HepG2 (cell line): ENCODE data around the gene KCNIP4. TPM values are rescaled to one million over a fixed set of nuclear protein-coding genes. Genes with fewer than 3 reads are reported as not detected.
"Not testable (repeated sequence)": the region's sequence is repeated elsewhere in the genome, so short reads cannot be mapped to it uniquely, and the experiment has no call there.

Experiments used
- ATAC-seq: fragments of 200-7000 bp; cut with Tn5 transposase; 3 replicates; pipeline ENCODE4 v1.9.1; 2020; ENCODE audit warnings: mild to moderate bottlenecking, moderate library complexity
- BruUV-seq: library from RNA; stranded (reverse); fragments of 400-500 nt; replicated peaks from 2 replicates; lab custom pipeline; 2021; lab: Mats Ljungman, UMichigan
- CTCF ChIA-PET: fragments of 300-600 bp; formaldehyde crosslinking; extraction: SDS; loops from one replicate; lab custom pipeline; 2021; ENCODE audit warnings: low total read pairs, inconsistent platforms, low intra/inter-chr PET ratio; lab: Yijun Ruan, JAX
- POLR2A ChIA-PET: fragments of 350-600 bp; sonication (Branson Sonifier 250); formaldehyde crosslinking; loops from one replicate; lab custom pipeline; 2020; ENCODE audit warnings: antibody characterized with exemption, inconsistent platforms; lab: Yijun Ruan, JAX
- DNase-seq: peaks from one replicate; pipeline ENCODE4 v3.0.0-alpha.2; 2015; ENCODE audit warnings: low spot score
- FAIRE-seq: peaks from 3 replicates; lab custom pipeline; 2011; peaks lifted over from hg19 to GRCh38; lab: Jason Lieb, UNC
- H2AFZ ChIP-seq: one replicate; pipeline ENCODE4 v1.6.1; 2011; ENCODE audit warnings: low read length, inconsistent platforms
- H3K27ac ChIP-seq: fragments of 300-600 bp; 3 replicates; pipeline ENCODE4 v1.8.0; 2011; ENCODE audit warnings: mixed run types, mild to moderate bottlenecking, mixed read lengths, low read length, inconsistent platforms; ENCODE audit not compliant: insufficient read depth; ENCODE audit errors: extremely low read length
- H3K27me3 ChIP-seq, 2 experiments: fragments of 200-600 bp in 1 of 2; 2 replicates in 1 of 2; 3 replicates in 1 of 2; pipeline versions ENCODE4 v1.6.0 to v1.8.0; 2011; ENCODE audit warnings: low read length in 2 of 2, mild to moderate bottlenecking in 2 of 2, moderate library complexity in 2 of 2, inconsistent platforms in 1 of 2; ENCODE audit not compliant: insufficient read depth in 2 of 2, control insufficient read depth in 1 of 2
- H3K36me3 ChIP-seq, 2 experiments: fragments of 200-600 bp in 1 of 2; replicated peaks in 1 of 2; 2 replicates in 1 of 2; 3 replicates in 1 of 2; pipeline versions ENCODE4 v1.5.1 to v1.8.0; 2011; ENCODE audit warnings: low read length in 2 of 2, inconsistent platforms in 1 of 2; ENCODE audit not compliant: insufficient read depth in 2 of 2, control insufficient read depth in 1 of 2
- H3K4me1 ChIP-seq: 2 replicates; pipeline ENCODE4 v1.5.1; 2012; ENCODE audit warnings: low read length, inconsistent platforms; ENCODE audit not compliant: insufficient read depth
- H3K4me2 ChIP-seq: 2 replicates; pipeline ENCODE4 v1.6.0; 2011; ENCODE audit warnings: low read depth, low read length, inconsistent platforms
- H3K4me3 ChIP-seq, 3 experiments: fragments of 200-600 bp in 1 of 3; sonication (generic), shearing (Covaris generic) in 1 of 3; replicated peaks in 1 of 3; 2 replicates each; pipeline ENCODE4 v1.5.1; 2011 to 2016; ENCODE audit warnings: low read length in 3 of 3, inconsistent platforms in 2 of 3, low read depth in 2 of 3, mild to moderate bottlenecking in 2 of 3, control low read depth in 1 of 3, mixed read lengths in 1 of 3; ENCODE audit not compliant: insufficient read depth in 1 of 3
- H3K79me2 ChIP-seq: one replicate; pipeline ENCODE4 v1.6.1; 2011; ENCODE audit warnings: low read length, inconsistent platforms; ENCODE audit not compliant: insufficient read depth
- H3K9ac ChIP-seq: 2 replicates; pipeline ENCODE4 v1.6.0; 2011; ENCODE audit warnings: mild to moderate bottlenecking, low read depth, low read length, inconsistent platforms; ENCODE audit not compliant: insufficient read depth
- H3K9me3 ChIP-seq: 2 replicates; pipeline ENCODE4 v1.5.1; 2012; ENCODE audit warnings: mild to moderate bottlenecking, low read length
- H4K20me1 ChIP-seq: 2 replicates; pipeline ENCODE4 v1.6.0; 2011; ENCODE audit warnings: inconsistent platforms, mild to moderate bottlenecking, low read length, moderate library complexity; ENCODE audit not compliant: insufficient read depth
- AFF4 ChIP-seq: sonication (generic); formaldehyde crosslinking; IDR thresholded peaks from 2 replicates; pipeline ENCODE4 v1.4.0; 2020; ENCODE audit warnings: missing genetic modification reagents
- CCDC6 ChIP-seq: sonication (generic); formaldehyde crosslinking; IDR thresholded peaks from 2 replicates; pipeline ENCODE4 v1.8.1; 2022; ENCODE audit warnings: mild to moderate bottlenecking, missing genetic modification reagents, moderate library complexity
- PHF8 ChIP-seq: sonication (generic); formaldehyde crosslinking; IDR thresholded peaks from 2 replicates; pipeline ENCODE4 v1.5.0; 2020; ENCODE audit warnings: missing genetic modification reagents
- ZNF230 ChIP-seq: sonication (generic); formaldehyde crosslinking; IDR thresholded peaks from 2 replicates; pipeline ENCODE4 v1.4.0; 2020; ENCODE audit warnings: mild to moderate bottlenecking, missing genetic modification reagents
- ZNF781 ChIP-seq: sonication (generic); formaldehyde crosslinking; IDR thresholded peaks from 2 replicates; pipeline ENCODE4 v1.5.1; 2020; ENCODE audit warnings: borderline replicate concordance, mild to moderate bottlenecking, missing genetic modification reagents; ENCODE audit errors: not compliant biosample characterization
- WGBS: methylation state at CpG from one replicate; pipeline ENCODE4 v1.1.6; 2017; ENCODE audit warnings: low lambda C conversion rate; 5-methylcytosine and 5-hydroxymethylcytosine counted together
- in situ Hi-C: cut with HindIII; loops from 2 replicates; pipeline ENCODE4 v1.10.0; 2017; ENCODE audit warnings: low pct_unique_long_range_greater_than_20kb; ENCODE audit not compliant: extremely low pct_ligation_motif_present
- intact Hi-C: fragments of 100-400 bp; cut with micrococcal nuclease; formaldehyde crosslinking; loops from one replicate; pipeline ENCODE4 v1.10.0; 2022; ENCODE audit not compliant: unreplicated experiment
- polyA plus RNA-seq, 8 experiments: library from polyadenylated mRNA; depleted of rRNA in 3 of 8; stranded (reverse) in 7 of 8; unstranded in 1 of 8; fragments of >200 nt; fragmentation: Illumina TruSeq in 4 of 8; extraction: Trizol in 4 of 8; gene quantifications; 2 replicates each; pipeline versions ENCODE4 v1.2.1 to v1.2.3, GENCODE V29; 2011 to 2016; ENCODE audit warnings: low read depth in 4 of 8, missing spikeins in 1 of 8, mixed read lengths in 1 of 8; ENCODE audit not compliant: insufficient read depth in 1 of 8
- total RNA-seq, 5 experiments: library from RNA; depleted of rRNA; stranded (reverse); fragments of >200 nt; fragmentation: Illumina TruSeq; extraction: Trizol; gene quantifications; 2 replicates each; pipeline ENCODE4 v1.2.3, GENCODE V29; 2016; ENCODE audit warnings: low read depth in 1 of 5

KCNIP4 gene
- total and polyA plus RNA-seq, 2 of the 13 experiments (the other 11 are each of a cell fraction or from before 2014, with no cell fraction given): 0.09 TPM; not detected in 1

GRCh38 chr4:20752641-20753040, 1195.9 kb downstream of the KCNIP4 start:
- TF ChIP-seq CCDC6 (CRISPR knock-in tag): no peak
- no peak for TF ChIP-seq PHF8
- no peak for TF ChIP-seq ZNF781 (CRISPR knock-in tag)
- TF ChIP-seq AFF4 (CRISPR knock-in tag): no peak
- TF ChIP-seq ZNF230 (CRISPR knock-in tag): no peak
- TF ChIP-seq, all 625 proteins: peak for 0
- H3K36me3 ChIP-seq: peaks cover 0 to 1% of the 10 kb centered on the region in 2 experiments; a peak in 1 of 5 replicates
- no peaks in the 10 kb centered on the region for H3K27me3 ChIP-seq
- WGBS: 98% methylated on average over 3 of the region's 3 CpGs
- ATAC-seq (no peak), FAIRE-seq (no peak), DNase-seq (no peak)
- ChIA-PET POLR2A (no interaction called here), CTCF (no interaction called here)
- in situ Hi-C loops (loop anchor here (25.0 kb wide), 1 partner anchor 1010 kb away; no protein-coding TSS in a partner anchor), intact Hi-C loops (no loop called here)
- H3K4me2 ChIP-seq: no peak overlapping the region
- BruUV-seq: no TSS peak
- no peaks in the 10 kb centered on the region for H3K9me3 ChIP-seq
- no peaks in the 10 kb centered on the region for H3K79me2 ChIP-seq
- no peaks in the 10 kb centered on the region for H4K20me1 ChIP-seq
- H2AFZ ChIP-seq: no peak overlapping the region
- H3K27ac ChIP-seq: no peak overlapping the region
- H3K4me3 ChIP-seq: no peak overlapping the region
- no peak overlapping the region for H3K9ac ChIP-seq
- no peaks in the 10 kb centered on the region for H3K4me1 ChIP-seq

- CTCF ChIA-PET, H3K79me2 ChIP-seq, H3K27ac ChIP-seq, FAIRE-seq, POLR2A ChIA-PET, H3K4me3 ChIP-seq, ATAC-seq, H3K9me3 ChIP-seq, H3K27me3 ChIP-seq, H2AFZ ChIP-seq, DNase-seq, H3K4me1 ChIP-seq, H3K4me2 ChIP-seq, BruUV-seq, H4K20me1 ChIP-seq, in situ Hi-C loops, intact Hi-C loops, H3K9ac ChIP-seq, H3K36me3 ChIP-seq: not testable (repeated sequence)
- WGBS: 97% methylated on average over 4 of the region's 4 CpGs
Observed at GRCh38 chr4:20746000-20746399, 1202.6 kb downstream of the KCNIP4 start.
